Omental fat pad (tissue), 4 donors: ENCODE data around the gene AKAP13. TPM values are rescaled to one million over a fixed set of nuclear protein-coding genes. Genes with fewer than 3 reads are reported as not detected.
A peak's percentile ranks its signal among the peaks of the same experiment; 100 is the strongest.

Source experiments
- ATAC-seq: fragments of 150-250 bp; one replicate; pipeline ENCODE4 v1.9.1; 2016; ENCODE audit warnings: mild to moderate bottlenecking, moderate library complexity; ENCODE audit not compliant: low FRiP score
- DNase-seq: peaks from one replicate; pipeline ENCODE4 v3.0.0-alpha.2; 2019; ENCODE audit warnings: low spot score
- total RNA-seq, 4 donors: library from RNA; depleted of rRNA; stranded (reverse); fragments of >200 nt; gene quantifications; one replicate each; pipeline ENCODE4 v1.1.0, GENCODE V29; 2016
- TF ChIP-seq, protein P1 (sequence below), 3 donors: fragments of 450-650 bp; IDR thresholded peaks; one replicate each; pipeline ENCODE4 v1.5.1; 2016 to 2017; ENCODE audit warnings: antibody characterized with exemption in 3 of 3, mild to moderate bottlenecking in 3 of 3, moderate library complexity in 2 of 3

AKAP13 gene
- total RNA-seq, 4 donors from 2014 or later, result 162 to 301 (median 216) TPM

- ATAC-seq, result no peak
- TF ChIP-seq, protein P1, sequence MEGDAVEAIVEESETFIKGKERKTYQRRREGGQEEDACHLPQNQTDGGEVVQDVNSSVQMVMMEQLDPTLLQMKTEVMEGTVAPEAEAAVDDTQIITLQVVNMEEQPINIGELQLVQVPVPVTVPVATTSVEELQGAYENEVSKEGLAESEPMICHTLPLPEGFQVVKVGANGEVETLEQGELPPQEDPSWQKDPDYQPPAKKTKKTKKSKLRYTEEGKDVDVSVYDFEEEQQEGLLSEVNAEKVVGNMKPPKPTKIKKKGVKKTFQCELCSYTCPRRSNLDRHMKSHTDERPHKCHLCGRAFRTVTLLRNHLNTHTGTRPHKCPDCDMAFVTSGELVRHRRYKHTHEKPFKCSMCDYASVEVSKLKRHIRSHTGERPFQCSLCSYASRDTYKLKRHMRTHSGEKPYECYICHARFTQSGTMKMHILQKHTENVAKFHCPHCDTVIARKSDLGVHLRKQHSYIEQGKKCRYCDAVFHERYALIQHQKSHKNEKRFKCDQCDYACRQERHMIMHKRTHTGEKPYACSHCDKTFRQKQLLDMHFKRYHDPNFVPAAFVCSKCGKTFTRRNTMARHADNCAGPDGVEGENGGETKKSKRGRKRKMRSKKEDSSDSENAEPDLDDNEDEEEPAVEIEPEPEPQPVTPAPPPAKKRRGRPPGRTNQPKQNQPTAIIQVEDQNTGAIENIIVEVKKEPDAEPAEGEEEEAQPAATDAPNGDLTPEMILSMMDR (IDR thresholded peaks at IDR 0.05), result no peak
- no peak for DNase-seq
Observed at GRCh38 chr15:85542488-85542887, 162.1 kb downstream of the AKAP13 start.

- ATAC-seq (no peak), DNase-seq (no peak)
- TF ChIP-seq, protein P1 (IDR thresholded peaks at IDR 0.05), result no peak
Observed at GRCh38 chr15:85542895-85543331, 162.5 kb downstream of the AKAP13 start.

DNA sequence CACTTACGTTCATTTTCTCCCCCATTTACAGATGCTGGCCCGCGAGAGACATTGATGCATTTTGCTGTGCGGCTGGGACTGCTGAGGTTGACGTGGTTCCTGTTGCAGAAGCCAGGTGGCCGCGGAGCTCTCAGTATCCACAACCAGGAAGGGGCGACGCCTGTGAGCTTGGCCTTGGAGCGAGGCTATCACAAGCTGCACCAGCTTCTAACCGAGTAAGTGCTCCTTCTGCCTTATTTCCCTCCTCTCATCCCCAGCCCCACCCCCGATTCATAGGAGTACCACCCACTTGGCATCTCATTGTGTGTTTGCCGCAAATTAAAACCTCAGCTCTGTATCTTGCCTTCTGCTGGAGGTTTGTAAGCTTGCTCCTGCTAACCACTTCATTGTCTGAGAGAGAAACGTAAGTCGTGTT is 163.3 kb downstream of the AKAP13 start:
- TF ChIP-seq, protein P1 (IDR thresholded peaks at IDR 0.05), result no peak
- DNase-seq (no peak), ATAC-seq (peak; percentile 19)

GRCh38 chr15:85545185-85545584 is 164.8 kb downstream of the AKAP13 start:
- TF ChIP-seq, protein P1 (IDR thresholded peaks at IDR 0.05), result no peak
- no peak for ATAC-seq
- DNase-seq, result no peak

DNA sequence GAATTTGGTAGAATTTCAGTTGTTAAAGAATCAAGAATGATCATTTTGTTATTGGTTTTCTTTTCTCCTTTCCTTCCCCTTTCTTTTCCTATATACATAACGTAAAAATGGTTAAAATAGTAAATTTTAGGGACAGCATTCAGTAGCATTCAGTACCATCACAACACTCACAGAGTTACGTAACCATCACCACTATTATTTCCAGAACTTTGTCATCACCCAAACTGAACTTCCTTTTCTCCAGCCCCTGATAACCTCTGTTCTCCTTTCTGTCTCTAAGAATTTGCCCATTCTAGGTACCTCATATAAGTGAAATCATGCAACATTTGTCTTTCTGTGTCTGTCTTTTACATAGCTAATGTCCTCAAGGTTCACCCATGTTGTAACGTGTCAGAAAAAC is 165.3 kb downstream of the AKAP13 start:
- peak; percentile 17 for ATAC-seq
- TF ChIP-seq, protein P1 (IDR thresholded peaks at IDR 0.05), result no peak
- DNase-seq, result no peak

DNA sequence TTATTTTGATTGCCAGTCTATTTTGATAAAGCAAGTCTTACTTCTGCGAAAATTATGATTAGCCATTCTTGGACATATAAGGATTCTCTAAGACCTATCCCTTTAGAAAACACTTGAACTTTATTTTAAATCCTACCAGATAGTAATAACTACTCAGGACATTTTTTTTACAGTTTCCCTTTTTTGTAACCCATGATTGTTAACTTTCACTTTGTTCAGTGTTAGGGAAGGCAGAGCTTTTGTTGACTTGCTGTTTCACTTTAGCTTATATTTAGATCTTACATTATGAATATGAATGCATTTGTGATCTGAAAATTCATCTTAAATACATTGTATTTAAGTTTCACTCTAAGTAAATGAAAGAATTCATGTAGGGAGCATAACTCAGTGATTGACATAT is 167.0 kb downstream of the AKAP13 start:
- no peak for ATAC-seq
- no peak for DNase-seq
- TF ChIP-seq, protein P1 (IDR thresholded peaks at IDR 0.05), result no peak

GRCh38 chr15:85550283-85550682 is 169.9 kb downstream of the AKAP13 start:
- ATAC-seq, result no peak
- TF ChIP-seq, protein P1 (IDR thresholded peaks at IDR 0.05), result no peak
- no peak for DNase-seq
